ENCODE measurements around the gene PLD3.

The PLD3 gene

GRCh38 chr19:40395956-40396355 is 47.5 kb downstream of the PLD3 start:
- TF ChIP-seq CTCF (IDR thresholded peaks at IDR 0.05; ENCODE audit: borderline replicate concordance, insufficient read depth, low read depth, low read length) = no peak
- H3K4me3 ChIP-seq (ENCODE audit: low read depth, low read length) = no peak overlapping the region

- no peak for TF ChIP-seq CTCF (IDR thresholded peaks at IDR 0.05; ENCODE audit: borderline replicate concordance, insufficient read depth, low read depth, low read length)
- no peak overlapping the region for H3K4me3 ChIP-seq (ENCODE audit: low read depth, low read length)
Observed at GRCh38 chr19:40396886-40397567, 48.5 kb downstream of the PLD3 start.

DNA sequence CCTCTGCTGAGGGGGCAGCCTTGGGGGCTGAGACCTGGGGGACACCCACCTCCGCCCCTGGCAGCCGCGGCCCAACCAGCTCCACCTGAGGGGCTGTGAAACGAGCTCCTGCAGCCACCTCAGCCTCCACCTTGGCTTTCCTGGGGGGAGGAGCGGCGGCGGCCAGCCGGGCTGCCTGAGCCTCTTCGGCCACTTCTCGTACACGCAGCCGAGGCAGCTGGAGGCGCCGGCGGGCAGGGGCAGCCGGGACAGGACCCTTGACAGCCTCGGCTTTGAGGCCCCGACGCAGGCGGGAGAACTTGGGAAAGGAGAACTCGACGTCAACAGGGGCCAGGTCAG is 49.0 kb downstream of the PLD3 start:
- no peak for TF ChIP-seq CTCF (IDR thresholded peaks at IDR 0.05; ENCODE audit: borderline replicate concordance, insufficient read depth, low read depth, low read length)
- H3K4me3 ChIP-seq (ENCODE audit: low read depth, low read length) = no peak overlapping the region

DNA sequence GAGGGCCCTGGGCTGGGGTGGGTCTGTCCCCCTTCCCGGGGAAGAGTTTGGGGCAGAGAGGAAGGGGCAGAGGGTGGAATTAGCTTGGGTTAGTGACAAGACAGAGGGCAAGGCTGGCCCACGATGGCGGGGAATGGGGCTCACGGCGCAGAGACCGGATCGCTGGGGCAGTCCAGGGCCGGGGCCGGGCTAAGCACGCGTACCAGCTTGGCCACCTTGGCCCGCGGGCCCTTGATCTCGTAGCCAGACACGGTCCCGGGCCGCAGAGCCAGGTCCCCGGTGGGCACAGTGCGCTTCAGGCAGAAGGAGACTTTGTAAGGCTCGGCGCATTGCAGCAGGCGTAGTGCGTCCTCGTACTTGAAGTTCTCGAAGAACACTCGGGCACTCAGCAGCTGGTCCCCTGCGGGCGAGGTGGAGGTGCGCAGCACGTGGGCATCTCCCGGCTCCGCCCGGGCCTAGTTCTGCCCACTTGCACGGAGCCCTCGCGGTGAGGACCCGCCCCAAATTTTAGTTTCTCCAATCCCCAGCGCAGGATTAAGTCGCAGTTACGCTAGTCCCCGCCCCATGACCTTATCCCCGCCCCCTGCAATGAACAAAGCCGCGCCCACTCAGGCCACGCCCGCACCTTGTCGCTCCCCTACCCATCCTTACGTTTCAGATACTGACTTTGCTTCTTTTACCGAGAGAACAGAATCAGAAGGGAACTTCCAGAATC is 50.1 kb downstream of the PLD3 start:
- no peak overlapping the region for H3K4me3 ChIP-seq (ENCODE audit: low read depth, low read length)
- no peak for TF ChIP-seq CTCF (IDR thresholded peaks at IDR 0.05; ENCODE audit: borderline replicate concordance, insufficient read depth, low read depth, low read length)

DNA sequence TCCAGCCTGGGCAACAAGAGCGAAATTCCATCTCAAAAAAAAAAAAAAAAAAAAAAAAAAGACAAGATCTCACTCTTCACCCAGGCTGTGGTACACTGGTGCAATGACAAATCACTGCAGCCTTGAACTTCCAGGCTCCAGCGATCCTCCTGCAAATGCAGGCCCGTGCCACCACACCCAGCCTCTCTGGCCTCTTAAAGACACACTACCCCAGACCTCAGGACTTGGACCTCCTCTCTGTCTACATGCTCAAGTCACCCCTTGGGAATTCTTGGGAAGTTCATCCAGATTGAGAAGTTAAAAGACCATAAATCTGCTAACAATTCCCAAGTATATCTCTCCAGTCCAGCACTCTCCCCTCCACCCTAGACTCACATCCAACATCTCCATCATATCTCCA is 52.1 kb downstream of the PLD3 start:
- no peak for TF ChIP-seq CTCF (IDR thresholded peaks at IDR 0.05; ENCODE audit: borderline replicate concordance, insufficient read depth, low read depth, low read length)
- H3K4me3 ChIP-seq (ENCODE audit: low read depth, low read length) = no peak overlapping the region

GRCh38 chr19:40403262-40403984 is 54.9 kb downstream of the PLD3 start:
- H3K4me3 ChIP-seq (ENCODE audit: low read depth, low read length) = peak overlapping the region; percentile 51
- no peak for TF ChIP-seq CTCF (IDR thresholded peaks at IDR 0.05; ENCODE audit: borderline replicate concordance, insufficient read depth, low read depth, low read length)

Measured in GM12875 (cell line).